ENCODE data around the gene TREX2.

- TF ChIP-seq CTCF (conservative IDR thresholded peaks at IDR 0.05 in 1 of 2, IDR thresholded peaks at IDR 0.05 in 1 of 2; ENCODE audit: extremely low read depth in 1 of 2, insufficient read depth in 1 of 2, low read depth in 1 of 2, low read length in 2 of 2): no peak
- TF ChIP-seq EZH2 (IDR thresholded peaks at IDR 0.05; ENCODE audit: borderline replicate concordance, low read length): no peak
These were observed 28.9 kb upstream of the TREX2 start for GRCh38 chrX:153474718-153475117.
